Peyer's patch (tissue), 4 donors: ENCODE measurements around the gene MIA2. TPM values are rescaled to one million over a fixed set of nuclear protein-coding genes. Genes with fewer than 3 reads are reported as not detected.
A peak's percentile ranks its signal among the peaks of the same experiment; 100 is the strongest.

Experiments used
- DNase-seq, 3 donors: peaks; one replicate each; pipeline ENCODE4 v3.0.0-alpha.2; 2017 to 2019
- H3K27ac ChIP-seq, 4 donors: fragments of 200-600 bp; sonication (generic); one replicate each; pipeline ENCODE4 v1.5.1; 2016 to 2019
- H3K27me3 ChIP-seq, 2 donors: fragments of 200-600 bp; sonication (generic); one replicate each; pipeline ENCODE4 v1.5.1; 2019
- H3K36me3 ChIP-seq, 3 donors: fragments of 200-600 bp; sonication (generic); one replicate each; pipeline ENCODE4 v1.5.1; 2016 to 2019
- H3K4me1 ChIP-seq, 4 donors: fragments of 200-600 bp; sonication (generic); one replicate each; pipeline ENCODE4 v1.5.1; 2016 to 2019
- H3K4me3 ChIP-seq, 4 donors: fragments of 200-600 bp; sonication (generic); 1 replicate in 3 of 4; 2 replicates in 1 of 4; pipeline ENCODE4 v1.5.1; 2016 to 2019; ENCODE audit warnings: mild to moderate bottlenecking in 1 of 4
- H3K9me3 ChIP-seq, 4 donors: fragments of 200-600 bp; sonication (generic); one replicate each; pipeline ENCODE4 v1.5.1; 2016 to 2019; ENCODE audit warnings: mild to moderate bottlenecking in 1 of 4
- CTCF ChIP-seq, 6 experiments: fragments of 450-650 bp in 4 of 6; fragments of 200-600 bp in 2 of 6; sonication (generic) in 1 of 6; IDR thresholded peaks; one replicate each; pipeline ENCODE4 v1.5.1; 2017 to 2019; ENCODE audit warnings: antibody characterized with exemption in 6 of 6, mild to moderate bottlenecking in 3 of 6, moderate library complexity in 1 of 6
- POLR2A ChIP-seq, 2 donors: fragments of 450-650 bp; IDR thresholded peaks; one replicate each; pipeline ENCODE4 v1.5.1; 2017; ENCODE audit warnings: antibody characterized with exemption in 2 of 2, mild to moderate bottlenecking in 2 of 2, moderate library complexity in 2 of 2
- total RNA-seq, 4 donors: library from RNA; depleted of rRNA; stranded (reverse); fragments of >200 nt; gene quantifications; one replicate each; pipeline ENCODE4 v1.1.0, GENCODE V29; 2016

MIA2 gene
- total RNA-seq, 4 donors from 2014 or later: 44.6 to 143 (median 128) TPM

- Histone ChIP-seq H3K4me1 (no peaks in the 10 kb centered on the region), H3K36me3 (peaks cover 0 to 6% (median 0%) of the 10 kb centered on the region in 3 donors), H3K9me3 (no peaks in the 10 kb centered on the region), H3K27me3 (no peaks in the 10 kb centered on the region), H3K27ac (no peak overlapping the region), H3K4me3 (no peak overlapping the region)
- no peak for DNase-seq
- TF ChIP-seq POLR2A (IDR thresholded peaks at IDR 0.05): no peak
- no peak for TF ChIP-seq CTCF (IDR thresholded peaks at IDR 0.05)
Observed at GRCh38 chr14:39374851-39375250, 141.1 kb downstream of the MIA2 start.

GRCh38 chr14:39376667-39377403 is 143.1 kb downstream of the MIA2 start:
- H3K4me3 ChIP-seq: no peak overlapping the region
- no peaks in the 10 kb centered on the region for H3K36me3 ChIP-seq
- DNase-seq: no peak
- H3K27me3 ChIP-seq: no peaks in the 10 kb centered on the region
- no peak for TF ChIP-seq CTCF (IDR thresholded peaks at IDR 0.05)
- TF ChIP-seq POLR2A (IDR thresholded peaks at IDR 0.05): no peak
- H3K4me1 ChIP-seq: no peaks in the 10 kb centered on the region
- H3K9me3 ChIP-seq: no peaks in the 10 kb centered on the region
- peak overlapping the region in 1 of 4 donors; percentile 2 for H3K27ac ChIP-seq

- Histone ChIP-seq H3K36me3 (peaks cover 0 to 5% (median 0%) of the 10 kb centered on the region in 3 donors), H3K4me1 (no peaks in the 10 kb centered on the region), H3K9me3 (no peaks in the 10 kb centered on the region), H3K27ac (peak overlapping the region in 1 of 4 donors; percentile 21), H3K4me3 (no peak overlapping the region), H3K27me3 (no peaks in the 10 kb centered on the region)
- DNase-seq: no peak
- no peak for TF ChIP-seq CTCF (IDR thresholded peaks at IDR 0.05)
- TF ChIP-seq POLR2A (IDR thresholded peaks at IDR 0.05): no peak
Observed at GRCh38 chr14:39381366-39381765, 147.7 kb downstream of the MIA2 start.

- Histone ChIP-seq H3K27ac (no peak overlapping the region), H3K4me3 (no peak overlapping the region), H3K9me3 (no peaks in the 10 kb centered on the region), H3K4me1 (no peaks in the 10 kb centered on the region), H3K36me3 (peaks cover 0 to 7% (median 0%) of the 10 kb centered on the region in 3 donors), H3K27me3 (no peaks in the 10 kb centered on the region)
- DNase-seq: no peak
- no peak for TF ChIP-seq CTCF (IDR thresholded peaks at IDR 0.05)
- TF ChIP-seq POLR2A (IDR thresholded peaks at IDR 0.05): no peak
Observed at GRCh38 chr14:39382463-39382862, 148.7 kb downstream of the MIA2 start.

- no peak overlapping the region for H3K4me3 ChIP-seq
- no peak for DNase-seq
- no peaks in the 10 kb centered on the region for H3K9me3 ChIP-seq
- no peaks in the 10 kb centered on the region for H3K4me1 ChIP-seq
- H3K27me3 ChIP-seq: no peaks in the 10 kb centered on the region
- no peak overlapping the region for H3K27ac ChIP-seq
- peaks cover 0 to 8% (median 0%) of the 10 kb centered on the region in 3 donors for H3K36me3 ChIP-seq
- TF ChIP-seq CTCF (IDR thresholded peaks at IDR 0.05) (no peak), POLR2A (IDR thresholded peaks at IDR 0.05) (no peak)
Observed at GRCh38 chr14:39383026-39383660, 149.4 kb downstream of the MIA2 start.
